Activated naive CD4-positive, alpha-beta T cell treated with anti-CD3 and anti-CD28 coated beads, Interleukin-2, amount 50 U/mL, for 16 hours (primary cell): ENCODE data around the gene ZNF467.
A peak's percentile ranks its signal among the peaks of the same experiment; 100 is the strongest.

Experiments
- DNase-seq: peaks from one replicate; pipeline ENCODE4 v3.0.0-alpha.2; 2020

Gene ZNF467

DNA sequence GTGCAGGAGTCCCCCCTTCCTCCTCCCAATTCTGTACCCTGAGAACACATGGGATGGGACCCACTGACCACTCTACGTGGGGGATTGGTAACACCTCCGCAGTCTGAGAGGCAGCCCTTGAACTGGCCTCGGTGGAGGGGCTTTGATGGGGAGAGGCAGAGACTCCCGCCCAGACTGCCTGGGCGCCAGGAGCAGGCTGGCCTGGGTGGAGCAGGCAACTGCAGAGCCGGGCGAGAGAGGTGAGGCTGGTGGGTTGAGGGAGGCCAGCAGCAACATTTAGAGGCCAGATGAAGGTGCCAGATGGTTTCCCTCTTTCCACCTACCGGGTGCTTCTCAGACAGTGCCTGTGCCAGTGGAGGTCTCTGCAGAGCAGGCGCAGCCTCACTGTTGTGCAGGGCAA is 30.7 kb upstream of the ZNF467 start:
- DNase-seq = no peak

DNA sequence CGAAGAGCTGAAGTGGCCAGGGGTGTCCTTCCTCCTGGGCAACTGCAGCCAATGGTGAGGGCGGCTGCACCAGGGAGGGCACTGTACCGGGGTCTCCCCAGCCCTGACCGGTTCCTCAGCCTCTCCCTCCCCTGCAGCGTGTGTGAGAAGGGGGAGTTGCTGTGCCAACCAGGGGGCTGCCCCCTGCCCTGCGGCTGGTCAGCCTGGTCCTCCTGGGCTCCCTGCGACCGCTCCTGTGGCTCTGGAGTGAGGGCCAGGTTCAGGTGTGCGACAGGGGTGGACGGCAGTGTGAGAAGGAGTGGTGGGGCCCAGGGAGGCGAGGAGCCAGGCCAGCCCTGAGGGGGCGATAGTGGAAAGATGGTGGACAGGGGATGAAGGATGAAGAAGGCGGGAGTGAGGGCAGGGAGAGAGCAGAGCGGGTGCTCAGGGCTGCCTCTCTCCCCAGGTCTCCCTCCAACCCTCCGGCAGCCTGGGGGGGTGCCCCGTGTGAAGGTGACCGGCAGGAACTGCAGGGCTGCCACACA is 30.2 kb upstream of the ZNF467 start:
- no peak for DNase-seq

DNA sequence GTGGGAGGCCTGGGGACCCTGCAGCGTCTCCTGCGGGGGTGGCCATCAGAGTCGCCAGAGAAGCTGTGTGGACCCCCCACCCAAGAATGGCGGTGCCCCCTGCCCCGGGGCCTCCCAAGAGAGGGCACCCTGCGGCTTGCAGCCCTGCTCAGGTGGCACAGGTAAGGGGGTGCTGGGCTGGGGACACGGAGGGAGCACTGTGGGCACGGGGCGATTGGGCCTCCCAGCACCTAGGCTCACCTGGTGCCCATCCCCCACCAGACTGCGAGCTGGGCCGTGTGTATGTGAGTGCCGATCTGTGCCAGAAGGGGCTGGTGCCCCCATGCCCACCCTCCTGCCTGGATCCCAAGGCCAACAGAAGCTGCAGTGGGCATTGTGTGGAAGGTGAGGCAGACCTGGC is 29.6 kb upstream of the ZNF467 start:
- DNase-seq = no peak

DNA sequence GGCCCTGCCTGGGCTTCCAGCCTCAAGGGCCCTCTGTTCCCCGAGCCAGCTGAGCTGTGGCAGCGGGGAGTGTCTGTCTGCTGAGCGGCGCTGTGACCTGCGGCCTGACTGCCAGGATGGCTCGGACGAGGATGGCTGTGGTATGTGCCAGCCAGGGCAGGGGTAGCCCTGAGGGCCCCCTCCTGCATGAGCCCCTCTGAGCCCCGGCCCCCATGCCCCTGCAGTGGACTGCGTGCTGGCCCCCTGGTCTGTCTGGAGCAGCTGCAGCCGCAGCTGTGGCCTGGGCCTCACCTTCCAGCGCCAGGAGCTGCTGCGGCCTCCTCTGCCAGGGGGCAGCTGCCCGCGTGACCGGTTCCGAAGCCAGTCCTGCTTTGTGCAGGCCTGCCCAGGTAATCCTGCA is 28.4 kb upstream of the ZNF467 start:
- no peak for DNase-seq

DNA sequence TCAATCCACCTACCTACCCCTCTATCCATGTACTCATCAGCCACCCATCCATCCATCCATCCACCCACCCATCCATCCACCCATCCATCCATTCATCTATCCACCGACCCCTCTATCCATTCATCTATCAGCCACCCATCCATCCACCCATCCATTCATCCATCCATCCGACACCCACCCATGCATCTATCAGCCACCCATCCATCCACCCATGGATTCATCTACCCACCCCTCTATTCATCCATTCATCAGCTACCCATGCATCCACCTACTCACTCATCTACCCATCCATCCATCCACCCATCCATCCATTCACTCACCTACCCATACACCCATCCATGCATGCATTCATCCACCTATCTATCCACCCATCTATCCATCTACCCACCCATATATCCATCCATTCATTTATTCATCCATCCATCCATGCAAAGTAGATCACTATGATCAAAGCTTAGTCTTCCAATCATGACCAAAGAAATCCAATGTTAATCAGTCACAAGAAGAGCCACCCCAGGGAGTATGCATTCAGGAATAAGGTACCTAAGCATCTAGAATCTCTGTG is 27.7 kb upstream of the ZNF467 start:
- DNase-seq = no peak

DNA sequence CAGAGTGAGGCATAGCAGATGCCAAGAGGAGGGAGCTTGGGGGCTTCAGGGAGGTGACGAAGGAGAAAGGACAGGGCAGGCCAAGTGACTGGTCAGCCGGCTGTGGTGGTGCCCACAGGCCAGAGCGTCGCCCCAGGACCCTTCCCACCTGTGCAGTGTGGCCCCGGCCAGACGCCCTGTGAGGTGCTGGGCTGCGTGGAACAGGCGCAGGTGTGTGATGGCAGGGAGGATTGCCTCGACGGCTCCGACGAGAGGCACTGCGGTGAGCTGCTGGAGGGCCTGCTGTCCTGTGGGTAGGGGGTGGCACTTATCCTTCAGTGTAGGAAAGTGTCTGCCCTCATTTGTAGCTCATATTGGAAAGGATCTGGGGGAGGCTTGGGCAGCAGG is 26.8 kb upstream of the ZNF467 start:
- DNase-seq = no peak

DNA sequence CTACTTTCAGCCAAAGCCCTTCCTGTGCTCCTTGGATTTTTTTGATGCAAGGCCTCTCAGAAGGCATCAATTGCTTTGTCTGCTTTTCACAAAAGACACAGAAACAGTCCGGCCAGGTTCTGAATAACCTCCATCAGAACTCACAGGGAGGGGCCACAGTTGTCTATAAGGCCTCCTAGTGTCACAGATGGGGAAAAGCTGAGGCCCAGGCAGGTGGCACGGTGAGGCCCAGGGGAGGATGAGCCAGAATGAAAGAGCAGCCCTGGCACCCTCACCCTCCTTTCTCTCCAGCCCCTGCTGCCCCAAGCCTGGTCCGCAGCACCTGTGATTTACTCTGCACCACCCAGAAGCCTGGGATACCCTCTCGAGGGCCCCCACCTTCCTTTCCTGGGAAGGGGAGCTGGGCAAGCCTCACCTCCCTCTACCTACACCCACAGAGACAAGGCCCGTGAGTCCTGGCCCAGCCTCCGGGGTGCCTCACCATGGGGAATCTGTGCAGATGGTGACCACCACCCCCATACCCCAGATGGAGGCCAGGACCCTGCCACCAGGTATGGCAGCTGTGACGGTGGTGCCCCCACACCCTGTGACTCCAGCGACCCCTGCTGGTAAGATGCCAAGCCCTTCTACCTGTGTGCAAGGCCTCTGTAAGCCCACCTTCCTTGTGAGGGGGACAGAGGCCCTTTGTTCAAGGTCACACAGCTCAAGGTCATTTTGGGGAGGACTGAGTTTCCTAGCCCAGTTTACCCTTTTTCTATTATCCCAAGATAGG is 26.2 kb upstream of the ZNF467 start:
- peak; percentile 60 for DNase-seq

DNA sequence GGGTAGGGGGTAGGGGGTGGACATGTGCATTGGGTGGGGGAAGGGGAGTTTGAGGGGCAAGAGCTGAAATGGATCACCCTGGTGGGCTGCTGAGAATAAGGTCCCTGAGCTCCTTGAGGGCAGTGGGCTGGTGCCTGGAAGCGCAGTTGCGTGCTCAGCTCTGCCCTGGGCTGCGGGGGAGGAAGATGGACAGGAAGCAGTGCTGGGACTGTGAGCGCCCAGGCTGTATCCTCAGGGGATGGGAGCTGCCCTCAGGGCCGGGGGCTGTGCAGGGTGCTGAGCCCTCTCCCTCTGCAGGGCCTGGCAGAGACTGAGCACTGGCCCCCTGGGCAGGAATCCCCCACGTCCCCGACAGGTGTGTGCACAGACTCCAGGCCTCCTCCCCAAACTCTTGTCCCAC is 24.4 kb upstream of the ZNF467 start:
- DNase-seq = no peak

DNA sequence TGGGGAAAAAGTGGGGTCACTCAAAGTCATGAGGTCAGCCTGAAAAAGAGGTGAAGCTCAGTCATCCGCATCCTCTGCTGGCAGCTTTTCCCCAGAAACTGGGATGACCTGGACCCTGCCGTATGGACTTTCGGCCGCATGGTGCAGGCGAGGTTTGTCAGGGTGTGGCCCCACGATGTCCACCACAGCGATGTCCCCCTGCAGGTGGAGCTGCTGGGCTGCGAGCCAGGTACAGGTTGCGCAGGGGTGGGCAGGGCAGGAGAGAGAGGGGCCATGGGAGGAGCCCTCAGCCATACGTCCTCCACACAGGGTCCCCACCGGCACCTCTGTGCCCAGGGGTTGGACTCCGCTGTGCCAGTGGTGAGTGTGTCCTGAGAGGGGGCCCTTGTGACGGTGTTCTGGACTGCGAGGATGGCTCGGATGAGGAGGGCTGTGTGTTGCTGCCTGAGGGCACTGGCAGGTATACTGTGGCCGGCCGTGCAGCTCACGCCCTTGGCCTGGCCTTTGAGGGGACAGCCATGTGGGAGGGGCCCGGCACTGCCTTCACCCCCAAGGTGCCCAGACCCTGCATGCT is 23.0 kb upstream of the ZNF467 start:
- no peak for DNase-seq

DNA sequence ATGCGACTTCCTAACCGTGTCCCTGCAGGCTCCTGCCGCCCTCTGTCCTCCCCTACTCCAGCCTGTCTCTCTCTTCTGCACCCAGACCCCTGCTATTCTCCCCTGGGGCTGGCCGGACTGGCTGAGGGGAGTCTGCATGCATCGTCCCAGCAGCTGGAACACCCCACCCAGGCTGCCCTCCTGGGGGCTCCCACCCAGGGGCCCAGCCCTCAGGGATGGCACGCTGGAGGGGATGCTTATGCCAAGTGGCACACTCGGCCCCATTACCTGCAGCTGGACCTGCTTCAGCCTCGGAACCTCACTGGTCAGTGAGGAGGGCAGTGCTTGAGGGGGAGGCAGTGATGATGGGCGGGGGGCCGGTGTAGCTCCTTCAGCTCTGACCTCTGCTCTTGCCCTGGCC is 21.7 kb upstream of the ZNF467 start:
- DNase-seq = no peak

DNA sequence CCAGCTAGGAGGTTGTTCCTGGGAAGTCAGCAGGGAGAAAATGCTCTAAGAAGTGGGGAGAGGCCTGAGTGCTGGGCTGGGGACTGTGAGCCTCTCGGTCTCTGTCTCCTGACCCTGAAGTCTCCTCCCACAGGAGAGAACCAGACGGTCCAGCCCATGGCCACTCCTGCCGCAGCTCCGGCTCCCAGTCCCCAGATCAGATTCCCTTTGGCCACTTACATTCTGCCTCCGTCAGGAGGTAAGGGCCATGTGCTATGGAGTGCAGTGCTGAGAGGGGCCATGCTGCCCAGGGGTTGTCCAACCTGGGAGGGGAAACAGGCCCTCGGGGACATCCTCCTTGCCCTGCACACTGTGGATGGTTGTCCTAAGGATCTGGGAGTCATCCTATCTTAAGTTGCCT is 21.3 kb upstream of the ZNF467 start:
- no peak for DNase-seq

DNA sequence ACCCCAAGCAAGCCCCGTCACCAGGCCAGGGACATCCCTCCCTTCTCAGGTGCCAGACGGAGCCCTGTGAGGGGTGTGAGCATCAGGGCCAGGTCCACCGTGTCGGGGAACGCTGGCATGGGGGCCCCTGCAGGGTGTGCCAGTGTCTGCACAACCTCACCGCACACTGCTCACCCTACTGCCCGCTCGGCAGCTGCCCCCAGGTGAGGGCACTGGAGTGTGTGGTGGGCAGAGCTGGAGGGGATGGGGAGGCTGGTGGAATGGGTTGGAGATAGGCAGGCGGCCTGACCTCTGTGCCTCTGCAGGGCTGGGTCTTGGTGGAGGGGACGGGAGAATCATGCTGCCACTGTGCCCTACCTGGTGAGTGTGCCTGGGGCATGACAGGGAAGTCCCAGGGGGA is 19.9 kb upstream of the ZNF467 start:
- no peak for DNase-seq

DNA sequence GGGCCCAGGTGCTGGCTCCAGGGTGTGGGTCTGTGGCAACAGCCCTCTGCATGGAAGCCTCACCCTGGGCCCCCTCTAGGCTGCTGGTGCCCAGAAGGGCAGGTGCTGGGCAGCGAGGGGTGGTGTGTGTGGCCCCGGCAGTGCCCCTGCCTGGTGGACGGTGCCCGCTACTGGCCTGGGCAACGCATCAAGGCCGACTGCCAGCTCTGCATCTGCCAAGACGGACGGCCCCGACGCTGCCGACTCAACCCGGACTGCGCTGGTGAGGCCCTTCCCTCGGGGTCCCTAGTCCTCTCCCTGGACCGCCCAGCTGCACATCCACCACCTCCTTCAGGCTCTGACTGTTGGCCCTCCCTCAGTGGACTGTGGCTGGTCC is 18.8 kb upstream of the ZNF467 start:
- DNase-seq = no peak

DNA sequence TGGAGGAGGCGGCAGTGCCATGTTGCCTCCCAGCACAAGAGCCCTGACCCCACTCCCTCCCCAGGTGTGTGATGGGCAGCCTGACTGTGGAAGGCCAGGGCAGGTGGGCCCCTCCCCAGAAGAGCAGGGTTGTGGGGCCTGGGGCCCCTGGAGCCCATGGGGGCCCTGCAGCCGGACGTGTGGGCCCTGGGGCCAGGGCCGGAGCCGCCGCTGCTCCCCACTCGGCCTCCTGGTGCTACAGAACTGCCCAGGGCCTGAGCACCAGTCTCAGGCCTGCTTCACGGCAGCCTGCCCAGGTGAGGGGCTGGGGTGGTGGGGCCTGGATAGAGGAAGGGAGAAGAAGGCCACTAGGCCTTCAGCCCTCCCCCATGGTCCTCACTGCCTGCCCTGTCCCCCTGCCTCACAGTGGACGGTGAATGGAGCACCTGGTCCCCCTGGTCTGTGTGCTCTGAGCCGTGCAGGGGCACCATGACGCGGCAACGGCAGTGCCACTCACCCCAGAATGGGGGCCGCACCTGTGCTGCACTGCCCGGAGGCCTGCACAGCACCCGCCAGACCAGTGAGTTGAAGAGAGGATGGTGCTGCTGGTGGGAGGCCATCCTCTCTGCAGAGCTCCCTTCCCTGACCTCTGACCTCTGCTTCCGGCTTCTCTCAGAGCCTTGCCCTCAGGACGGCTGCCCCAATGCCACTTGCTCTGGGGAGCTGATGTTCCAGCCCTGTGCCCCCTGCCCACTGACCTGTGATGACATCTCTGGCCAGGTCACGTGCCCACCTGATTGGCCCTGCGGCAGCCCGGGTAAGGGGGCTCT is 18.2 kb upstream of the ZNF467 start:
- DNase-seq = no peak

DNA sequence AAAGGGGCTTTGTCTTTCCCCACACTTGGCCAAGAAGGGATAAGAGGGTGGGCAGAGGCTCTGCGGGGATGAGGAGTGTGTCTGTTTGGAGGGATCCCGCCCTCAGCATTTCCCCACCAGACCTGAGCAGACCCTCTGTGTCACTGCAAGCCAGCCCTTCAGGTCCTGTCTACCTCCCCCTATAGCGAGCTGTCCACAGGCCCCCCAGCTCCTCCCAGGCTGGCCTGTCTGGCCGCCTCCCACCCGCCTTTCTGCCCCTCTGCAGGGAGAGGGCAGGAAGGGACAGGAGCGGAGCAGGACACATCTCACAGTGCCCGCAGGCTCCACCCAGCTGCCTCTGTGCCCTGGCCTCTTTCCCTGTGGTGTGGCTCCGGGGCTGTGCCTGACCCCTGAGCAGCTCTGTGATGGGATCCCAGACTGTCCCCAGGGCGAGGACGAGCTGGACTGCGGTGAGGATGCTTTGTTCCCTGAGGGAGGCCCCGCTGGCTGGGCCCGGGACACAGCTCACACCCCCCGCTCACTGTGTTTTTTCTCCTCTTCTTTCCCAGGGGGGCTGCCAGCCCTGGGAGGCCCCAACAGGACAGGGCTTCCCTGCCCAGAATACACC is 17.5 kb upstream of the ZNF467 start:
- no peak for DNase-seq

DNA sequence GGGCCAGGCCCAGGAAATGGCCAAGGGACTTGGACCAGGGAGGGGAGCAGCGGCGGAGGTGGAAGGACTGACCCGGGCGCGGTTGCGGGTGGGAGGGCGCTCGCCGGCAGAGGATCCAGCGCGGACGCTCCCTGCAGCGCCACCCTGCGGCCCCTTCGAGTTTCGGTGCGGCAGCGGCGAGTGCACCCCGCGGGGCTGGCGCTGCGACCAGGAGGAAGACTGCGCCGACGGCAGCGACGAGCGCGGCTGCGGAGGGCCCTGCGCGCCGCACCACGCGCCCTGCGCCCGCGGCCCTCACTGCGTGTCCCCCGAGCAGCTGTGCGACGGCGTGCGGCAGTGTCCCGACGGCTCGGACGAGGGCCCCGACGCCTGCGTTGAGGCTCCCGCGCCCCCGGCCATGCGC is 16.8 kb upstream of the ZNF467 start:
- DNase-seq = peak; percentile 38

DNA sequence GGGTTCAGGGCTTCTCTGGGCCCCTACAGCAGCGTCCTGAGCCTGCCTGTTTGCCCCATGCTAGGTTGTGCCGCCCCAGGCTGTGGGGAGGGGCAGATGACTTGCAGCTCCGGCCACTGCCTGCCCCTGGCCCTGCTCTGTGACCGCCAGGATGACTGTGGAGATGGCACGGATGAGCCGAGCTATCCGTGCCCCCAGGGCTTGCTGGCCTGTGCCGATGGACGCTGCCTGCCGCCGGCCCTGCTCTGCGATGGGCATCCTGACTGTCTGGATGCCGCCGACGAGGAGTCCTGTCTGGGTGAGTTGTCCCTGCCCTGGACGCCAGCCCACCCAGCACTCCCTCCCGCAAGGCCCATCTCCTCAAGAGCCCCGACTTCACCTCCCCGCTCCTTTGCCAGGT is 15.7 kb upstream of the ZNF467 start:
- DNase-seq = no peak

DNA sequence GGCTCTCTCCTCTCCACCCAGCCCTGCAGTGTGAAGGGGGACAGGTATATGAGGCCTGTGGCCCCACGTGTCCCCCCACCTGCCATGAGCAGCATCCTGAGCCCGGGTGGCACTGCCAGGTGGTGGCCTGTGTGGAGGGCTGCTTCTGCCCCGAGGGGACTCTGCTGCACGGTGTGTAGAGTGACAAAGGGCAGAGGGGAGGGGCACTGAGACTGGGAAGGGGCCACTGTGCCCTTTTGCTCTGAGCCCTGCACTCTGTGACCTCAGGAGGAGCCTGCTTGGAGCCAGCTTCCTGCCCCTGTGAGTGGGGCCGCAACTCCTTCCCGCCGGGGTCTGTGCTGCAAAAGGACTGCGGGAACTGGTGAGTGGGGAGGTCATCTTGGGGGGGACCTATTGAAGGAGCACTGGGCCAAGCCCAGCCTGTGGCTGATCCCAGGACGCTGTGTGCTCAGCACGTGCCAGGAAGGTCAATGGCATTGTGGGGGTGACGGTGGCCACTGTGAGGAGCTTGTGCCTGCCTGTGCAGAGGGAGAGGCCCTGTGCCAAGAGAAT is 15.0 kb upstream of the ZNF467 start:
- no peak for DNase-seq

DNA sequence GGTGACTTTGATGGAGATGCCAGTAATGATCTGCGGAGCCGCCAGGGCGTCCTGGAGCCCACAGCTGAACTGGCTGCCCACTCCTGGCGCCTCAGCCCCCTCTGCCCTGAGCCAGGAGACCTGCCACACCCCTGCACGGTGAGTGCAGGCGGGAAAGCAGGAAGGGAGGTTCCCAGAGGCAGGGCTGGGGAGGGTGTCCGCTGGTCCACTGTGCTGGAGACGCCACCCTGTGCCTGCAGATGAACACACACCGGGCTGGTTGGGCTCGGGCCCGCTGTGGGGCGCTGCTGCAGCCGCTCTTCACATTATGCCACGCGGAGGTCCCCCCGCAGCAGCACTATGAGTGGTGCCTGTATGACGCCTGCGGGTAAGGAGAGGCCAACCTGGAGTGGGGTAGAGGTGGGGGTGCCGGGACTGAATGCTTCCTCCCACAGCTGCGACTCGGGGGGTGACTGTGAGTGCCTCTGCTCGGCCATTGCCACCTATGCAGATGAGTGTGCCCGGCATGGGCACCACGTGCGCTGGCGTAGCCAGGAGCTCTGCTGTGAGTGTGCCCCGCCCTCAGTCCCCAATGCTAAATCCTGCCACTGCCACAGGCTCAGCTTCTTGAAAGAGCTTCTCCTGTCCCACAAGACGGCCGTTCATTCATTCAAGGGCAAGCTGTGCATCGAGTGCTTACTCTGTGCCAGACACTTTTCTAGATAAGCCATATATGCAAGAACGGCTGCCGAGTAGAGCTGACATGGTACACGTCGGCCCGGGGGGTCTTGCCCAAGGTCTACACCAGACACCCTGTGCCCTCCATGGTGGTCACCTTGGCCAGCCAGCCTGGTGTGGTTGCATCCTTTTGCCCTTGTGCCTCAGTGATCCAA is 14.3 kb upstream of the ZNF467 start:
- DNase-seq = no peak

DNA sequence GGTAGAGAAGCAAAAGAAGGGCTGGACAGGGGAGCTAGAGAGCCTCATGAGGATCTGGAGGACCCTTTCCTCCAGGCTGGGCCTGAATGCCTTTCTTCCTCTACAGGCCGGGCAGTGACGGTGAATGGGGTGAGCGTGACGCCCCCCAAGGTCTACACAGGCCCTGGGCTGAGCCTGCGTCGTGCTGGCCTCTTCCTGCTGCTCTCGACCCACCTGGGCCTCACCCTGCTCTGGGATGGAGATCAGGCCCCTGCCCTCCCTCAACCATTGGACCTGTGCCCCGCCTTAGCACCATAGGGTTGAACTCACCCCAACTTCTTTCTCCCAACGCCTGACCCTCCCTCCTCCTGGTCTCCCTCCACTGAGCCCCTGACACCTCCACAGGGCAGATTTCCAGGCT is 12.6 kb upstream of the ZNF467 start:
- DNase-seq = no peak

DNA sequence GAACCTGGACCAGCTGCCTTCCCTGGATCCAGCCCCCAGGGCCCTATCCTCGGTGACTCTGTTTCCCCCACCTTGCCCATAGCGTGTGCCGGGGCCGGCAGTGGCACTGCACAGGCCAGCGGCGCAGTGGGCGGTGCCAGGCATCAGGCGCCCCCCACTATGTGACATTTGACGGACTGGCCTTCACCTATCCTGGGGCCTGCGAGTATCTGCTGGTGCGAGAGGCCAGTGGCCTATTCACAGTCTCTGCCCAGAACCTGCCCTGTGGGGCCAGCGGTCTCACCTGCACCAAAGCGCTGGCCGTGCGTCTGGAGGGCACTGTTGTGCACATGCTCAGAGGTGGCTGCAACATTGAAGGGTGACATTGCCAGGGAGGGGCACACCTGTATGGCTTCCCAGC is 12.0 kb upstream of the ZNF467 start:
- DNase-seq = no peak

DNA sequence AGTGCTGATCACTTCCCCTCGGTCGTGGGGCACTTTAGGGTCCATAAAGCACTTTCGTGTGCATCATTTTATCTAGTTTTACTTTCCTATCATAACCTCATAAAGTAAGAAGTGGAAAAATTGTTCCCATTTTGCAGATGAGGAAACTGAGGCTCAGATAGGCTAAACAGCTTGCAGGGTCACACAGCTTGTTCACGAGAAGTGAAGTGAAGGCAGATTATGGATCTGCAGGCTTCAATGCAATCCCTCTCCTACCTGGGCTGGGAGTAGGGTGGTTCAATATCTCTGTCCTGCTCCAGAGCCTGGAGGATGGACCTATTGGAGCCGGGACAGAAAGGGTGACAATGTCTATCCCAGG is 10.8 kb upstream of the ZNF467 start:
- DNase-seq = no peak
